ENCODE measurements around the gene CLSTN1. TPM values are rescaled to one million over a fixed set of nuclear protein-coding genes. Genes with fewer than 3 reads are reported as not detected.

The CLSTN1 gene
- total RNA-seq, 3 donors from 2014 or later (not counting 1 experiment from before 2014, with no cell fraction given) = 83.1 to 114 (median 94.5) TPM

DNA sequence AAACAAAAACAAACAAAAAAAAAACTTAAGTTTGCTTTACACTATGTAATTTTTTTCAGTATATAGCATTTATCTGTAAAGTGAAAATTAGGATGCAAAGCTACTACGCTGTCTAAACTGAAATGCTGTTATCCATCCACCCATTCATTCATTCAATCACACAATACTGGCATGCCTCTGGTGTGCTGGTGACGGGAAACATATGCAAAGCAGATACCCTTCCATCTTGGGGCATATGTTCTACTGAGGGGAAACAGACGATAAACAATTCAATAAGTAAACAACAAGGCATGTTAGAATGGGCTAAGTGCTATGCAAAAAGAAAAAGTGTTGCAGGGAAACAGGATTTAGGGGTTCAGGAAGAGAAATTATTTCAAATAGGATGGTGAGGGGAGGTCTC lies 3.2 kb downstream of the CLSTN1 start:
- H3K27ac ChIP-seq (ENCODE audit: low read length) = no peak overlapping the region
- Mint-ChIP-seq H3K9me3 (no peaks in the 10 kb centered on the region), H3K27me3 (ENCODE audit: low read depth in 2 of 2) (no peaks in the 10 kb centered on the region), H3K27ac (no peak overlapping the region), H3K36me3 (no peaks in the 10 kb centered on the region), H3K4me1 (peaks cover 31 to 32% of the 10 kb centered on the region in 2 donors), H3K4me3 (peak overlapping the region; percentile 52)
- H3K4me1 ChIP-seq (ENCODE audit: control insufficient read depth, insufficient read depth, low read length) = peaks cover 24% of the 10 kb centered on the region
- H3K4me3 ChIP-seq (ENCODE audit: low read length) = no peak overlapping the region
- TF ChIP-seq, protein P1, sequence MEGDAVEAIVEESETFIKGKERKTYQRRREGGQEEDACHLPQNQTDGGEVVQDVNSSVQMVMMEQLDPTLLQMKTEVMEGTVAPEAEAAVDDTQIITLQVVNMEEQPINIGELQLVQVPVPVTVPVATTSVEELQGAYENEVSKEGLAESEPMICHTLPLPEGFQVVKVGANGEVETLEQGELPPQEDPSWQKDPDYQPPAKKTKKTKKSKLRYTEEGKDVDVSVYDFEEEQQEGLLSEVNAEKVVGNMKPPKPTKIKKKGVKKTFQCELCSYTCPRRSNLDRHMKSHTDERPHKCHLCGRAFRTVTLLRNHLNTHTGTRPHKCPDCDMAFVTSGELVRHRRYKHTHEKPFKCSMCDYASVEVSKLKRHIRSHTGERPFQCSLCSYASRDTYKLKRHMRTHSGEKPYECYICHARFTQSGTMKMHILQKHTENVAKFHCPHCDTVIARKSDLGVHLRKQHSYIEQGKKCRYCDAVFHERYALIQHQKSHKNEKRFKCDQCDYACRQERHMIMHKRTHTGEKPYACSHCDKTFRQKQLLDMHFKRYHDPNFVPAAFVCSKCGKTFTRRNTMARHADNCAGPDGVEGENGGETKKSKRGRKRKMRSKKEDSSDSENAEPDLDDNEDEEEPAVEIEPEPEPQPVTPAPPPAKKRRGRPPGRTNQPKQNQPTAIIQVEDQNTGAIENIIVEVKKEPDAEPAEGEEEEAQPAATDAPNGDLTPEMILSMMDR (IDR thresholded peaks at IDR 0.05) = no peak
- no peaks in the 10 kb centered on the region for H3K9me3 ChIP-seq (ENCODE audit: control insufficient read depth, insufficient read depth, low read length)
- no peaks in the 10 kb centered on the region for H3K36me3 ChIP-seq (ENCODE audit: control insufficient read depth, insufficient read depth, low read length)
- ATAC-seq (no peak), DNase-seq (no peak)
- H3K27me3 ChIP-seq (ENCODE audit: control insufficient read depth, insufficient read depth, low read length) = no peaks in the 10 kb centered on the region
- WGBS (ENCODE audit: insufficient coverage) = 93% methylated on average over 3 of the region's 3 CpGs
- intact Hi-C loops (cut with micrococcal nuclease) = loop anchor here (5.0 kb wide), 2 partner anchors 233 to 872 kb away; partner anchors contain the start of gene TMEM201

DNA sequence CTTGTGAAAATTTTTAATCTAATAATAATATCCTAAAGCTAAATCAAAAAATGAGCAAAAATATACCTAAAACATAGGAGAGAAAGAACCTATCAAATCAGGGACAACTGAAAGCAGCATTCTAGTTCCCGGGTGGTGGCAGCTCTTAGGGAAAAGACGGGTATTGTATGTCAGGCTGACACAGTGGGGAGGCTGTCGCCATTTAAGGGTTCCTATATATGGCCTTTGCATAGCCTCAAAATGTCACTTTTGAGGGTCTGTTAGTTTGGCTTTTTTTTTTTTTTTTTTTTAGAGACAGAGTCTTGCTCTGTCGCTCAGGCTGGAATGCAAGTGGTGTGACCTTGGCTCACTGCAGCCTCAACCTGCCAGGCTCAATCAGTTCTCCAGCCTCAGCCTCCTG lies 6.0 kb downstream of the CLSTN1 start:
- TF ChIP-seq, protein P1 (IDR thresholded peaks at IDR 0.05) = no peak
- no peaks in the 10 kb centered on the region for H3K27me3 Mint-ChIP-seq (ENCODE audit: low read depth in 2 of 2)
- intact Hi-C loops (cut with micrococcal nuclease) = no loop called here
- Histone ChIP-seq H3K27ac (ENCODE audit: low read length) (no peak overlapping the region), H3K36me3 (ENCODE audit: control insufficient read depth, insufficient read depth, low read length) (no peaks in the 10 kb centered on the region), H3K27me3 (ENCODE audit: control insufficient read depth, insufficient read depth, low read length) (no peaks in the 10 kb centered on the region), H3K4me1 (ENCODE audit: control insufficient read depth, insufficient read depth, low read length) (peaks cover 5% of the 10 kb centered on the region), H3K9me3 (ENCODE audit: control insufficient read depth, insufficient read depth, low read length) (no peaks in the 10 kb centered on the region), H3K4me3 (ENCODE audit: low read length) (no peak overlapping the region)
- DNase-seq = no peak
- 100% methylated on average over 4 of the region's 4 CpGs for WGBS (ENCODE audit: insufficient coverage)
- H3K4me1 Mint-ChIP-seq = peaks cover 21 to 23% of the 10 kb centered on the region in 2 donors
- no peaks in the 10 kb centered on the region for H3K9me3 Mint-ChIP-seq
- no peak for ATAC-seq
- H3K4me3 Mint-ChIP-seq = no peak overlapping the region
- H3K27ac Mint-ChIP-seq = no peak overlapping the region
- no peaks in the 10 kb centered on the region for H3K36me3 Mint-ChIP-seq

DNA sequence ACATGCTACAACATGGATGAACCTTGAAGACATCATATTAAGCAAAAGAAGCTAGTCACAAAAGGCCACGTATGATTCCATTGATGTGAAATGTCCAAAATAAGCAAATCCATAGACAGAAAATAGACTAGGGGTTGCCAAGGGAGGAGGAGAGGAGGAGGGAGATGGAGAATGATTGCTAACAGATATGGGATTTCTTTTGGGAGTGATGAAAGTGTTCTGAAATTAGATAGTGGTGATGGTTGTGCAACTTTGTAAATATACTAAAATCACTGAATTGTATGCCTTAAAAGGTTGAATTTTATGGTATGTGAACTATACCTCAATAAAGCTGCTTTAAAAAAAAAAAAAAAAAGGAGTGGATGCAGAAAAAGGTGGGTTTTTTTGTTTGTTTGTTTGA lies 7.6 kb downstream of the CLSTN1 start:
- H3K27me3 Mint-ChIP-seq (ENCODE audit: low read depth in 2 of 2) = no peaks in the 10 kb centered on the region
- Histone ChIP-seq H3K36me3 (ENCODE audit: control insufficient read depth, insufficient read depth, low read length) (no peaks in the 10 kb centered on the region), H3K27me3 (ENCODE audit: control insufficient read depth, insufficient read depth, low read length) (no peaks in the 10 kb centered on the region), H3K27ac (ENCODE audit: low read length) (no peak overlapping the region), H3K4me3 (ENCODE audit: low read length) (no peak overlapping the region), H3K9me3 (ENCODE audit: control insufficient read depth, insufficient read depth, low read length) (no peaks in the 10 kb centered on the region), H3K4me1 (ENCODE audit: control insufficient read depth, insufficient read depth, low read length) (peaks cover 1% of the 10 kb centered on the region)
- no peaks in the 10 kb centered on the region for H3K36me3 Mint-ChIP-seq
- 100% methylated on average over 1 of the region's 1 CpG for WGBS (ENCODE audit: insufficient coverage)
- DNase-seq = no peak
- H3K4me1 Mint-ChIP-seq = peaks cover 11% of the 10 kb centered on the region in 2 donors
- H3K9me3 Mint-ChIP-seq = no peaks in the 10 kb centered on the region
- H3K4me3 Mint-ChIP-seq = no peak overlapping the region
- no peak overlapping the region for H3K27ac Mint-ChIP-seq
- ATAC-seq = no peak
- TF ChIP-seq, protein P1 (IDR thresholded peaks at IDR 0.05) = no peak
- intact Hi-C loops (cut with micrococcal nuclease) = no loop called here

DNA sequence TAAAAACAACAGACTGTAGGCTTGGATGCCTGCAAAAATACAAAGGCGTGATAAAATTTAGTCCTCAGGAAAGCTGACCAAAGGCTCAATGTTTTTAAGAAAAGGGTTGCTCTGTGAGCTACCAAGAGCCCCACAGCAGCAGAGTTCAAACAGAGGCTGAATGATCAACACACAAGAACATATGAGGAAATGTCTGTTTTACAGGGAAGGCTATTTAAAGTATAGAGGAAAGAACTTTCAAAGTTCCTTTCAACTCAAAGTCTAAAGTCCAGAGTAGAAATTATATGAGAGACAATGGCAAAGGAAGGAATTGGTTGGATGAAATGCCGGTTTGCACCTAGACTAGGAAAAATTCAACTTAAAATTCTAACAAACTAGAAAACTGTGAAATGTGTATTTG lies 8.6 kb downstream of the CLSTN1 start:
- Mint-ChIP-seq H3K36me3 (no peaks in the 10 kb centered on the region), H3K4me3 (no peak overlapping the region), H3K27me3 (ENCODE audit: low read depth in 2 of 2) (no peaks in the 10 kb centered on the region), H3K9me3 (no peaks in the 10 kb centered on the region), H3K27ac (no peak overlapping the region), H3K4me1 (peaks cover 11 to 12% of the 10 kb centered on the region in 2 donors)
- intact Hi-C loops (cut with micrococcal nuclease) = no loop called here
- no peaks in the 10 kb centered on the region for H3K9me3 ChIP-seq (ENCODE audit: control insufficient read depth, insufficient read depth, low read length)
- H3K4me3 ChIP-seq (ENCODE audit: low read length) = no peak overlapping the region
- 95% methylated on average over 1 of the region's 2 CpGs for WGBS (ENCODE audit: insufficient coverage)
- no peaks in the 10 kb centered on the region for H3K4me1 ChIP-seq (ENCODE audit: control insufficient read depth, insufficient read depth, low read length)
- H3K27ac ChIP-seq (ENCODE audit: low read length) = no peak overlapping the region
- H3K27me3 ChIP-seq (ENCODE audit: control insufficient read depth, insufficient read depth, low read length) = no peaks in the 10 kb centered on the region
- H3K36me3 ChIP-seq (ENCODE audit: control insufficient read depth, insufficient read depth, low read length) = no peaks in the 10 kb centered on the region
- no peak for DNase-seq
- TF ChIP-seq, protein P1 (IDR thresholded peaks at IDR 0.05) = no peak
- no peak for ATAC-seq

Measured in natural killer cell (primary cell).